IPS-15b (cell line): Measurements from ENCODE around the gene PDCD6IP.

Experiments used
- H3K27me3 ChIP-seq: one replicate; pipeline ENCODE4 v1.6.1; 2013; ENCODE audit warnings: low read length; ENCODE audit not compliant: control insufficient read depth, insufficient read depth
- H3K36me3 ChIP-seq: one replicate; pipeline ENCODE4 v1.6.1; 2013; ENCODE audit warnings: low read length; ENCODE audit not compliant: control insufficient read depth, insufficient read depth
- H3K4me1 ChIP-seq: one replicate; pipeline ENCODE4 v1.6.1; 2013; ENCODE audit warnings: mild to moderate bottlenecking, low read length; ENCODE audit not compliant: control insufficient read depth, insufficient read depth
- H3K4me3 ChIP-seq: one replicate; pipeline ENCODE4 v1.5.1; 2013; ENCODE audit warnings: low read depth, low read length
- H3K9ac ChIP-seq: one replicate; pipeline ENCODE4 v1.6.1; 2013; ENCODE audit warnings: low read depth, mild to moderate bottlenecking, low read length
- H3K9me3 ChIP-seq: one replicate; pipeline ENCODE4 v1.6.1; 2013; ENCODE audit warnings: mild to moderate bottlenecking, low read length; ENCODE audit not compliant: control insufficient read depth, insufficient read depth

The PDCD6IP gene

DNA sequence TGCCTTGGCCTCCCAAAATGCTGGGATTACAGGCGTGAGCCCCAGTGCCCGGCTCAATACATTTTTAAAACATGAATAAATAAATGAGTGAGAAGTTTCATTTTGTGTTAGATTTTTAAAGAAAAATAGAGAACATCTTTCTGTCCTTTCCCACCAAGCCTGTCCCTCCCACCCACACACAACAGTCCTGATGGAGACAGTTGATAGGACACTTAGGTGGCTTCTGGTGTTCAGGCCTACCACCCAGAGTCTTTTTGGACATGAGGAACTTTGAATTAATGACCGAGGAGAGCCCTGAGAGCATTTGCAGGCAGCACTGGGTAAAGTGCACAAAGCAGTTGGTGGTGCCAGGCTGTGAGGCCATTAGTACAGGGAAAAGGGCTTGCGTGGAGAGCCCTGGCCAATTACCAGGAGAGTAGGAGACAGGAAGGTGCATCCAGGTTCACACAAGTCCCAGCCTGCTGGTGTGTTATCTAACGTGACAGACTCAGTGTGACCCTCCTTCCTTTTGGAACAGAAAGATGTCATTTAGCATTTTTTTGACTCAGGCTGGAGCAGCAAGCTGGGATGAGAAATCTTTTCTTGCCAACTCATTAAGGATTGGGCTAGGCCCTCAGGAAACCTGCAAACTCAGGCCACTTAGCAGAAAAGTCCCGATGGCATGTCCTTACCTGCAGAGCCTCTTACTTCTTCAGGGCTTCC is 103.6 kb downstream of the PDCD6IP start:
- Histone ChIP-seq H3K27me3 (no peaks in the 10 kb centered on the region), H3K4me3 (no peak overlapping the region), H3K9ac (no peak overlapping the region), H3K4me1 (no peaks in the 10 kb centered on the region), H3K36me3 (no peaks in the 10 kb centered on the region), H3K9me3 (no peaks in the 10 kb centered on the region)

DNA sequence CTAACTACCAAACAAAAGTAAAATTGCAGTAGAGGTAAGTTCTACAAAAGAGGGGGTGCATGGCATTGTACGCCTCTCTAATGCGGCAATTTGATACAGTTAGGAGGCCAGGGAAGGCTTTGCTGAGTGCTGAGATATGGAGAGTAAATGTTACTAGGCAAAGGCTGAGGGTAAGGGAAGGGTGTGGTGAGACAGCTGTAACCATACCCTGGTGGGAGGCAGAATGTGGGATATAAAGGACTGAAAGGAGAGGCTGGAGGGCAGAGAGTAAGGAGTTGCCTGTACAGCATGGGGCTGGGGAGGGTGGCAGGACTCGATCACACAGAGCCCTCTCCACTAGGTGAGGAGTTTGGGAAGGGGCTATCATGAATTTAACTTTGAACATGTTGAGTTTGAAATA is 106.3 kb downstream of the PDCD6IP start:
- Histone ChIP-seq H3K9ac (no peak overlapping the region), H3K4me1 (no peaks in the 10 kb centered on the region), H3K9me3 (no peaks in the 10 kb centered on the region), H3K27me3 (no peaks in the 10 kb centered on the region), H3K36me3 (no peaks in the 10 kb centered on the region), H3K4me3 (no peak overlapping the region)

DNA sequence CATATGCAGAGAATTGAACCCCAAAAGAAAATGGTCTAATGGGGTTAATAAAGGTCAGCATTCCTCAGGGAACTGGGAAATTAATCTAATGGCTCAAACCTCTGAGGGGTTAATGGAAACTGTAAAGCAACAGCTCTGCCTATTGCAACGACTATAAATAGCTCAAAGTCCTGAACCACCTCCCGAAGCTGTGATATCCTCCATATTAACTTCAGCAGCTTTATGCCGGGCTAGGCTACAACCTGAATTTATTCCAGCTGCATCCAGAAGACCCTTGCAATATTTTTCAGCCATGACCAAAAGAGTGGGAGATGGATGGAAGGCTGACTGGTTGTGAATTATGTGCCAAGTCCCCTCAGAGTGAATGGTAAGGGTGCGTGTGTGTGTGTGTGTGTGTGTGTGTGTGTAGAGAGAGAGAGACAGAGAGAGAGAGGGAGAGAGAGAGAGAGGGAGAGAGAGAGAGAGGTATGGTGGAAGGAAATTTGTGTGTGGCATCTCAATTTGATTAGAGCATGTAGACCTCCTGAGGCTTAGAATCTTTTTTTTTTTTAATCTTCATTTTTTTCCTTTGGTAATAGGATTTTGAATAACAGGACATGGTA is 109.9 kb downstream of the PDCD6IP start:
- Histone ChIP-seq H3K9me3 (no peaks in the 10 kb centered on the region), H3K9ac (no peak overlapping the region), H3K4me3 (no peak overlapping the region), H3K27me3 (no peaks in the 10 kb centered on the region), H3K4me1 (no peaks in the 10 kb centered on the region), H3K36me3 (no peaks in the 10 kb centered on the region)

DNA sequence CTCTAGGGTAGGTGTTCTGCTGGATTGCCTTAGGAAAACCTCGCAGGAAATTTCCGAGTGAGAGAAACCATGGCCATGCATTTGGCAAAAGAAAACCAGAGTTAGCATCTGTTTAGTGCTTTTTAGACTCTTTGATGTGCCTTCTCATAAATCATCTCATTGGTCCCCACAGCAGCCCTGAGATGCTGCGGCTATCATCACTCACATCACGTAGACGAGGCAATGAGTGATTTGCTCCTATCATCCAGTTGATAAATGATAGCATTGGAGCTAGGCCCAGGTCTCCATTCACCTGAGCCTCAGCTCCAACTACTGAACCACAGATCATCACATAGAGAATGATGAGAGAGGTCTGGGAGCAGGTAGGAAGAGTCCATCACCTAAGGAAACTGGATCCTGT is 111.1 kb downstream of the PDCD6IP start:
- Histone ChIP-seq H3K9ac (no peak overlapping the region), H3K36me3 (no peaks in the 10 kb centered on the region), H3K27me3 (no peaks in the 10 kb centered on the region), H3K4me3 (no peak overlapping the region), H3K4me1 (no peaks in the 10 kb centered on the region), H3K9me3 (no peaks in the 10 kb centered on the region)

DNA sequence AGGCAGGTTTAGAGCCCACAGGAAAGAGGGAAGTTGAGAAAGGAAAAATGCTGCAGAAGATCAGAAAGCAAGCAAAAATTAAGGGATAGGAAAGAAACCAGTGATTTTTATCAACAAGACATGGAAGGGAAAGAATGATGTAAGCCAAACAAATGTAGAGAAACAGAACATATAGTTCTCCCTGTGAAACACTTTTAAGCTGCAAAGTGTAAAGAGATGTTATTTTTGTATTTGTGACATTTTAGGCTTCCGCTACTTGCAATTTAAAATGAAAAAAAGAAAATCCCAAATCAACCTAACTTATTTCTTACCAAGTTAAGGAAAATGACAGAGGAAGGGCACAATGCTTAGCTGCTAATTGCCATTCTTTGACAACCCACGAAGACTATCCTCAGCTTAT is 111.6 kb downstream of the PDCD6IP start:
- Histone ChIP-seq H3K9me3 (no peaks in the 10 kb centered on the region), H3K4me1 (no peaks in the 10 kb centered on the region), H3K36me3 (no peaks in the 10 kb centered on the region), H3K27me3 (no peaks in the 10 kb centered on the region), H3K9ac (no peak overlapping the region), H3K4me3 (no peak overlapping the region)

DNA sequence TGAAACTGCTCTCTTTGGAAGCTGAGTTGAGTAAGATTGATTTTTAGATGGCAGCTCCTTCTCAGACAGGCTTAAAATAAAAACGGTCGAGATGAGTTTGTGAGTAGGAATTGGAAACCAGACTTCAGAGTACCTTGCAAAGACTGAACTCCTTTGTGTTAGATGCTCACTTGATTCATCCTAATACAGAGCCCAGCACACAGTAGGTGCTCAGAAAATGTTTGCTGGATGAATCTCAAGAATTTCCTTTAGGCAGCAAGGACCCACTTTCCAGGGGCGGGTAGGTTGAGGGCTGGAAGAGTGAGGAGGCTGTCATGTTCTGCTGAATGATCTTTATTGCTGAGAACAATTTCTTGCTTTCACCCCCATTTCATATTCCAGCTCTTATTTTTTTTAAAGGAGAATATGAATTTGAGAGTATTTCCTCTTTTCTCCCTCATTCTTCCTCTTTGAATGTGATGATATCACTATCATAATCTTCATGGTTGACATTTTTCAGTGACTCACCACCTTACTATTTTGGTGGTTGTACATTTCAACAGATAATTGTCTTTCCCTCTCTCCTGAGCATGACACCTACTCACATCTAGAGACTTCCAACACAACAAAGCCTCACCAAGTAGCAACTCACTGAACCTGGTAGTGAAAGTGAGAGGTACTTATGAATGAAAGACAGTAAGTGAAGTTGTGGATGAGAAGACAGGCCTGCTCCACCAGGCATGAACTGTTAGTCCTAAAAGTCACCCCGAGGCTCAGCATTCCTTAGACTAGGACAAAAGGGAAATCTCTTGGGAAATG is 113.3 kb downstream of the PDCD6IP start:
- no peak overlapping the region for H3K4me3 ChIP-seq
- H3K9ac ChIP-seq, result no peak overlapping the region
- H3K27me3 ChIP-seq, result no peaks in the 10 kb centered on the region
- H3K36me3 ChIP-seq, result no peaks in the 10 kb centered on the region
- H3K4me1 ChIP-seq, result no peaks in the 10 kb centered on the region
- no peaks in the 10 kb centered on the region for H3K9me3 ChIP-seq

DNA sequence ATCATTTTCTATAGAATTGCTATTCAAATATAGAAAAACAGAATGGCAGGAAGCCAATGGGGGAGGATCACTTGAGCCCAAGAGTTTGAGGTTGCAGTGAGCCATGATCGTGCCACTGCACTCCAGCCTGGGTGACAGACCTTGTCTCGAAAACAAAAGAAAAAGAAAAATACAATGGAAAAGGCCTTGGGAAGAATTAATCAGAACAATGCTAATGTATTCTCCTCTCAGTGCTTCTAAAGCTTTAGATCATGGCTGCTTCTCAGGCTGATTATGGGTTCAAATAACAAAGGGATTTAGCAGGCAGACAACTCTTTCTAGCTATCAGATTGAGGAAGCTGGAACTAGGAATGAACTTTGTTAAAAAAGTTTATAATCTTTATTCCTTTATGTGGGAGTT is 115.8 kb downstream of the PDCD6IP start:
- no peaks in the 10 kb centered on the region for H3K9me3 ChIP-seq
- no peaks in the 10 kb centered on the region for H3K27me3 ChIP-seq
- H3K4me1 ChIP-seq, result peaks cover 2% of the 10 kb centered on the region
- H3K4me3 ChIP-seq, result no peak overlapping the region
- no peak overlapping the region for H3K9ac ChIP-seq
- no peaks in the 10 kb centered on the region for H3K36me3 ChIP-seq

DNA sequence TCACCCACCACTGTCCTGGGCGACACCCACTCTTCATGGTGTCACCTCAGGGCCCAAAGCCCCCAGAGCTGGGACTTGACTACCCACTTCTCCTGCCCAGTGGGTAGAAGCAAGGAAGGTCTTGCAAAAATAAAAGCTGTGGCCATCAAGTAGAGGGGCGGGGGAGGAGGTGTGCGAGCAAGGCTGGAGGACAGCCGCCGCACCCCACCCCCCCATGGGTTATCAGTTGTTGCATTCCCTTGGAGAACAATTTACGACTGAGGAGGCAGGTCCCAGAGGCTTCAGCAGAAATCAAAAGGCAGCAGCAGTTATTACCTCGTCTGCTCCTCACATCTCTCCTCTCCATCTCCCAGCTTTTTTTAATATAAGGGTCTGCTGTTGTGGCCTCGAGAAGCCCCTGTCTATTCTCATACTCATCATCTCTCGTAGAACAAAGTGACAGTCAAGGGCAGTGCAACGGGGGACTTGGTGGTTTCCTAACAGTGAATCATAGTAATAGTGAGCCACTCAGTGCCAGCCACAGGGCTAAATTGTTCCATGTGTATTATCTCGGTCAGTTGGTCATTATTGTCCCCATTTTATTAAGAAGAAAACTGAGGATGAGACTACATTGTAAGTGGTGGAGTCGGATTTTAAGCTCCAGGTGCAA is 116.4 kb downstream of the PDCD6IP start:
- peaks cover 2% of the 10 kb centered on the region for H3K4me1 ChIP-seq

DNA sequence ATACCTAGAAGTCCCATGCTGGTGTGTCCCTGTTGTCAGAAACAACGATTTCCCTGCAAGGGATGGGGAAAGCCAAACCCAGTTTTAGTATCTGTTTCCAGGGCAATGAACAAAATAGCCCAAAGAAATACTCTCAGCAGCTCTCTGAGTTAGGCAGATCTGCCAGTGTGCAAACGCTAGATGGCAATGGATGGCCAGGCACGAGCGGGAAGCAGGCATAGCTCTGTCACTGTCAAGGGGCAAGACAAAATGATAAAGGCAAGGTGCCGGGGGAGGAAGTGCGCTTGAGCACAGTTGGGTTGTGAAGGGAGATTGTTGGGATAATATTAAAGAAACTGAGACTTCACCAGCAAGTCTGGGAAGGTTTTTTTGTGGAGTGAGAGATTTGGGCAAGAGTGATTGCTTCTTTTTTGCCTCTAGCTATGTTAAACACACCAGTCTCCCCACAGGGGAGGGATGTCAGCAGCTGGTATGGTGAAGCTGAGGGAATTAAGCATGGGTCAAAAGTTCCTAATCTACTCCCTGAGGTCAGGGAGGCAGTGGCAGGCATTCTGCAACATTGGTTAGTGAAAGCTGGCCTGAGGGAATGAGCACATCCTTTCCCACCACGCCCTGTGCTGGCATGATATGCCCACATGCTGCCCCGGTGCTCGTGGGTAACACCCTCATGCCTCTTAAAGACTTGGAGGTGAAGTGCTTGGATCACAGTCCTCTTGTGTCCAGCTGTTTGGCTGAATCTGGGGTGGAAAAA is 117.5 kb downstream of the PDCD6IP start:
- Histone ChIP-seq H3K36me3 (no peaks in the 10 kb centered on the region), H3K9me3 (no peaks in the 10 kb centered on the region), H3K27me3 (no peaks in the 10 kb centered on the region), H3K9ac (no peak overlapping the region), H3K4me3 (no peak overlapping the region), H3K4me1 (peaks cover 2% of the 10 kb centered on the region)

More for the DNA sequence above, 116.4 kb downstream of the PDCD6IP start:
- Histone ChIP-seq H3K9ac (no peak overlapping the region), H3K36me3 (no peaks in the 10 kb centered on the region), H3K9me3 (no peaks in the 10 kb centered on the region), H3K4me3 (no peak overlapping the region), H3K27me3 (no peaks in the 10 kb centered on the region)

DNA sequence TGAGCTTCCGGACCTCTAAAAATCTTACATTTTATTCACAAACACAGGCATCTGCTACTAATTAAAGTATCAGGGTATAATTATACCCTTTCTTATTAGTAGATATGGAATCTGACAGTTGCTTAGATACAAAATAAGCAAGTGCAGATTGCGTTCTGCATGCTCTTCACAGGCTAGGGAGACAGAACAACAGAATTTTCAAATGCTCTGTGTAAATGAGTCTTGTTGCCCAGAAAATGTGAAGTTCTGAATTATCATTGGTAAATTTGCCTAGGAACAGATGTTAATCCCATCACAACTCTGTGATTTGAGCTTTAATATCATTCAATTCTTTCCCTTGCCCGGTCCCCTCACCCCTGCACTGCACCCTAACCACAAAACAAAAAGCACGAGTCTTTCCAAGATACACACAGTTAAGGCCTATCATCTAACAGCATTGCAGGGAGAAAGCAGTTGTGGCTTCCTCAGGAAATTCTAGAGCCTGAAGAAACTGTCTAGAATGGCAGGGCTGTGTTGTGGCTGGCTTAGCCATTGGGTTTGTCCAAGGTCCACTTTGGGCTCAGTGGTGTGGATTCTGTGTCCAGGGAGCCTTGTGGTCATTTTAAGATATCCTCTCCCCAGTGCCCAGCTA is 119.8 kb downstream of the PDCD6IP start:
- no peaks in the 10 kb centered on the region for H3K9me3 ChIP-seq
- H3K4me1 ChIP-seq, result peaks cover 2% of the 10 kb centered on the region
- H3K9ac ChIP-seq, result no peak overlapping the region
- no peaks in the 10 kb centered on the region for H3K27me3 ChIP-seq
- no peak overlapping the region for H3K4me3 ChIP-seq
- H3K36me3 ChIP-seq, result no peaks in the 10 kb centered on the region
